Kidney (tissue), 14 donors: ENCODE data around the gene EIF5B. TPM values are rescaled to one million over a fixed set of nuclear protein-coding genes. Genes with fewer than 3 reads are reported as not detected.

ENCODE experiments used
- DNase-seq, 5 donors: peaks; one replicate each; pipeline ENCODE4 v3.0.0-alpha.2; 2013 to 2020
- FAIRE-seq: peaks from 2 replicates; lab custom pipeline; 2012; peaks lifted over from hg19 to GRCh38; lab: Jason Lieb, UNC
- H3K27ac ChIP-seq, 2 donors: one replicate each; pipeline ENCODE4 v1.7.0; 2013; ENCODE audit warnings: low read depth in 2 of 2, low read length in 2 of 2, inconsistent platforms in 1 of 2
- H3K27me3 ChIP-seq: one replicate; pipeline ENCODE4 v1.7.1; 2013; ENCODE audit warnings: low read length, inconsistent platforms; ENCODE audit not compliant: control insufficient read depth, insufficient read depth
- H3K36me3 ChIP-seq, 3 donors: one replicate each; pipeline versions ENCODE4 v1.7.0 to v1.7.1; 2013; ENCODE audit warnings: low read length in 3 of 3, control low read depth in 1 of 3, inconsistent platforms in 1 of 3; ENCODE audit not compliant: insufficient read depth in 3 of 3, control insufficient read depth in 2 of 3
- H3K4me1 ChIP-seq, 3 donors: one replicate each; pipeline versions ENCODE4 v1.7.0 to v1.7.1; 2013; ENCODE audit warnings: low read length in 3 of 3, inconsistent platforms in 1 of 3, low read depth in 1 of 3; ENCODE audit not compliant: control insufficient read depth in 2 of 3, insufficient read depth in 2 of 3
- H3K4me3 ChIP-seq, 3 donors: one replicate each; pipeline versions ENCODE4 v1.7.0 to v1.8.1; 2013; ENCODE audit warnings: low read length in 3 of 3, control low read depth in 1 of 3, inconsistent platforms in 1 of 3
- H3K9ac ChIP-seq, 3 donors: one replicate each; pipeline versions ENCODE4 v1.7.0 to v1.7.1; 2013; ENCODE audit warnings: low read length in 3 of 3, control low read depth in 1 of 3, inconsistent platforms in 1 of 3
- H3K9me3 ChIP-seq, 3 donors: one replicate each; pipeline versions ENCODE4 v1.7.0 to v1.7.1; 2013; ENCODE audit warnings: low read length in 3 of 3, control low read depth in 1 of 3, inconsistent platforms in 1 of 3; ENCODE audit not compliant: control insufficient read depth in 2 of 3, insufficient read depth in 1 of 3
- intact Hi-C: fragments of 100-400 bp; cut with DNase I; formaldehyde crosslinking; loops from one replicate; pipeline ENCODE4 v1.11.1; 2022
- polyA plus RNA-seq: library from polyadenylated mRNA; stranded (reverse); fragments of 350-450 nt; fragmentation: Illumina TruSeq; extraction: RNeasy Lipid Tissue Mini Kit (QIAGEN cat#74804); gene quantifications from one replicate; pipeline ENCODE4 v1.2.3, GENCODE V29; 2014; ENCODE audit warnings: low read depth, low replicate concordance; ENCODE audit not compliant: insufficient read depth
- total RNA-seq: library from RNA; stranded (reverse); fragmentation: NEBNext Ultra II Directional; extraction: Animal tissue kit (Norgen Biotek cat#: 25700); gene quantifications from one replicate; pipeline ENCODE4 v1.2.1, GENCODE V29; 2021
- TF ChIP-seq, protein P1 (sequence below): IDR thresholded peaks from 3 replicates; pipeline ENCODE4 v1.5.1; 2012; ENCODE audit warnings: mild to moderate bottlenecking, moderate library complexity, borderline replicate concordance; ENCODE audit not compliant: insufficient read depth; ENCODE audit errors: extremely low read depth
- donor health status: control.
- donor health status: control.
- donor health status: control.
- donor health status: control.
- donor health status: control.
- donor health status: DM: yes; HTN: yes; CAD: no.
- donor health status: Normal renal cell carcinoma (clear cell type).

The EIF5B gene
- total and polyA plus RNA-seq, 2 donors from 2014 or later, result 36.9 to 39.7 TPM

DNA sequence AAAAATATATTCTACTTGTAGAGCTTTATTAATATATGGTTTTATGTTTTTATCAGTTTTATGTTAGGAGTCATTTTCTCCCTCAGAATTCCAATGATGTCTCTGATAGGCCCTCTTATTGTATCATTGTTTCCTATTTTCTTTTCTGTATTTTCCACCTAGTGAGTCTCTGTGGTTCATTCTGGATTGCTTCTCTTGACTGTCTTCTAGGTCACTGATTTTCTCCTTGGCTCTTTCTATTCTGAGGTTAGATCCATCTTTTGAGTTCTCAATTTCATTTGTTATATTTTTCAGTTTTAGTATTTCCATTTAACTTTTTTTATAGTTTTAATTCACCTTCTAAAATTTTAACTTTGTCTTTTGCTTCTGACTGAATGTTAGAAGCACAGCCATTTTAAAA lies 37.6 kb downstream of the EIF5B start:
- Histone ChIP-seq H3K27me3 (no peaks in the 10 kb centered on the region), H3K4me3 (no peak overlapping the region), H3K27ac (no peak overlapping the region), H3K9me3 (no peaks in the 10 kb centered on the region), H3K9ac (no peak overlapping the region), H3K36me3 (peaks cover 8 to 35% (median 12%) of the 10 kb centered on the region in 3 donors), H3K4me1 (no peaks in the 10 kb centered on the region)
- TF ChIP-seq, protein P1, sequence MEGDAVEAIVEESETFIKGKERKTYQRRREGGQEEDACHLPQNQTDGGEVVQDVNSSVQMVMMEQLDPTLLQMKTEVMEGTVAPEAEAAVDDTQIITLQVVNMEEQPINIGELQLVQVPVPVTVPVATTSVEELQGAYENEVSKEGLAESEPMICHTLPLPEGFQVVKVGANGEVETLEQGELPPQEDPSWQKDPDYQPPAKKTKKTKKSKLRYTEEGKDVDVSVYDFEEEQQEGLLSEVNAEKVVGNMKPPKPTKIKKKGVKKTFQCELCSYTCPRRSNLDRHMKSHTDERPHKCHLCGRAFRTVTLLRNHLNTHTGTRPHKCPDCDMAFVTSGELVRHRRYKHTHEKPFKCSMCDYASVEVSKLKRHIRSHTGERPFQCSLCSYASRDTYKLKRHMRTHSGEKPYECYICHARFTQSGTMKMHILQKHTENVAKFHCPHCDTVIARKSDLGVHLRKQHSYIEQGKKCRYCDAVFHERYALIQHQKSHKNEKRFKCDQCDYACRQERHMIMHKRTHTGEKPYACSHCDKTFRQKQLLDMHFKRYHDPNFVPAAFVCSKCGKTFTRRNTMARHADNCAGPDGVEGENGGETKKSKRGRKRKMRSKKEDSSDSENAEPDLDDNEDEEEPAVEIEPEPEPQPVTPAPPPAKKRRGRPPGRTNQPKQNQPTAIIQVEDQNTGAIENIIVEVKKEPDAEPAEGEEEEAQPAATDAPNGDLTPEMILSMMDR, result no peak
- intact Hi-C loops, result no loop called here
- no peak for DNase-seq
- FAIRE-seq, result no peak

- Histone ChIP-seq H3K4me3 (no peak overlapping the region), H3K36me3 (peaks cover 8 to 36% (median 12%) of the 10 kb centered on the region in 3 donors), H3K27me3 (no peaks in the 10 kb centered on the region), H3K9ac (no peak overlapping the region), H3K9me3 (no peaks in the 10 kb centered on the region), H3K27ac (no peak overlapping the region), H3K4me1 (peaks cover 0 to 2% (median 0%) of the 10 kb centered on the region in 3 donors)
- intact Hi-C loops, result no loop called here
- DNase-seq (no peak), FAIRE-seq (no peak)
- TF ChIP-seq, protein P1, result no peak
Measured at GRCh38 chr2:99376254-99376864, 39.2 kb downstream of the EIF5B start.

DNA sequence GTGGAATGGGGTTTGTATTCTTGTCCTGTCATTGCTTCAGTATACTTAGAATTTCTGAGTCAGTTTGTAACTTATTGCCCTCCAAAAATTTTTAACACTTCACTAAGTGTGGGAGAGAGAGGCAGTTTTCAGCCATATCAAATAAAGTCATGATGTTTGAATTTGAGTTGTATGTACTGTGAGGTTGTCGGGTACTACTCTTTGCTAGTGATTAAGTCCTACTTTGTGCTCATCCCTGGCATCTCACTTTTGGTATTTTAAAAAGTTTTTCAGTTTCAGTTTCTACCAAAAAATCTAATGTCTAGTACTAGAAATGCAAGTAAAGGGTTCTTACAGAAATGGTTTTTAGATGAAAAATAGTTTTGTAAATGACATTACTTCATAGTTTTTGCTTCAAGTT lies 40.7 kb downstream of the EIF5B start:
- no peaks in the 10 kb centered on the region for H3K9me3 ChIP-seq
- TF ChIP-seq, protein P1, result no peak
- H3K9ac ChIP-seq, result no peak overlapping the region
- DNase-seq, result no peak
- intact Hi-C loops, result no loop called here
- no peak overlapping the region for H3K4me3 ChIP-seq
- H3K27me3 ChIP-seq, result no peaks in the 10 kb centered on the region
- FAIRE-seq, result no peak
- peaks cover 8 to 36% (median 9%) of the 10 kb centered on the region in 3 donors for H3K36me3 ChIP-seq
- H3K27ac ChIP-seq, result no peak overlapping the region
- peaks cover 0 to 4% (median 0%) of the 10 kb centered on the region in 3 donors for H3K4me1 ChIP-seq
